ENCODE data around the gene RRP1B.

GRCh38 chr21:43679951-43680350 is 20.6 kb downstream of the RRP1B start:
- TF ChIP-seq YY1 (IDR thresholded peaks at IDR 0.05; ENCODE audit: extremely low read depth, insufficient replicate concordance, low read depth, low read length) (no peak), CTCF (IDR thresholded peaks at IDR 0.05 in 2 of 3, conservative IDR thresholded peaks at IDR 0.05 in 1 of 3; ENCODE audit: borderline replicate concordance in 1 of 3, insufficient read depth in 1 of 3, low read depth in 2 of 3, low read length in 2 of 3) (no peak), RAD21 (IDR thresholded peaks at IDR 0.05; ENCODE audit: low read depth) (no peak)
